ENCODE data around the gene PTGR3. TPM values are rescaled to one million over a fixed set of nuclear protein-coding genes. Genes with fewer than 3 reads are reported as not detected.

The PTGR3 gene
- total and polyA plus RNA-seq, 2 donors (not counting 1 experiment from before 2014, with no cell fraction given), result 27.5 to 30.2 TPM

DNA sequence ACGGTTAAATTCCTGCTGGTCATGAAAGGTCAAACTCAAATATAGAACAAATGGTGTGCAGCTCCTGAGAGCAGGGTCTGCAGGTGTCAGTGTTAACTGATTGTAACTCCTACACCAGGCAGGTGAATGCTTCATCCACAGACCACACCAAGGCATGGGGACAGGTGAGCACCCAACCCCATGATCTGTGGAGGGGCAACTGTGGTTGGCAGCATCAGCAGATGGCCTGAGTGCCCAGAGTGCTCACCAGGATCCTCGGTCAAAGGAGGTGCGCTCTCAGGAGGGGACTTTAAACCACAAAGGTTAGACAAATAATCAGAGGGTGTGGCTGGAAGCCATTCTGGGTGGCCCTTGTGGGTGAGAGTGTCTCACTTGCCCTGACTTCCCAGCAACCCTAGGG, 44.5 kb downstream of the PTGR3 start:
- Histone ChIP-seq H3K9me3 (ENCODE audit: control extremely low read depth in 1 of 3, control insufficient read depth in 2 of 3, insufficient read depth in 1 of 3, low read length in 2 of 3) (peaks cover 0 to 7% (median 0%) of the 10 kb centered on the region in 3 donors), H3K4me1 (ENCODE audit: control insufficient read depth in 2 of 2, insufficient read depth in 2 of 2, low read length in 2 of 2) (peaks cover 0 to 4% of the 10 kb centered on the region in 2 donors), H3K79me2 (ENCODE audit: control insufficient read depth, insufficient read depth, low read length) (no peaks in the 10 kb centered on the region), H3K4me2 (replicated peaks; ENCODE audit: low read depth, low read length, poor library complexity, severe bottlenecking) (no peak overlapping the region), H3K36me3 (replicated peaks in 1 of 2; ENCODE audit: control extremely low read depth in 1 of 2, control insufficient read depth in 1 of 2, extremely low read depth in 1 of 2, insufficient read depth in 2 of 2, low read length in 1 of 2) (no peaks in the 10 kb centered on the region), H3K27ac (ENCODE audit: low read length in 2 of 2) (no peak overlapping the region), H4K20me1 (ENCODE audit: control insufficient read depth, insufficient read depth, low read length, poor library complexity, severe bottlenecking) (no peaks in the 10 kb centered on the region), H2AFZ (ENCODE audit: insufficient read depth, low read depth, low read length, poor library complexity, severe bottlenecking) (no peak overlapping the region), H3K27me3 (replicated peaks in 1 of 4; ENCODE audit: control extremely low read depth in 1 of 4, control insufficient read depth in 3 of 4, insufficient read depth in 4 of 4, low read length in 3 of 4) (peaks cover 0 to 4% (median 0%) of the 10 kb centered on the region in 4 experiments), H3K4me3 (ENCODE audit: control extremely low read depth in 1 of 5, extremely low read depth in 1 of 5, insufficient read depth in 1 of 5, low read depth in 2 of 5, low read length in 4 of 5) (no peak overlapping the region), H3K9ac (ENCODE audit: low read length) (no peak overlapping the region)
- H3K27ac Mint-ChIP-seq, result no peak overlapping the region
- H3K9me3 Mint-ChIP-seq (ENCODE audit: insufficient read depth), result no peaks in the 10 kb centered on the region
- WGBS (ENCODE audit: insufficient coverage), result 95% methylated on average over 2 of the region's 3 CpGs
- no peak for DNase-seq
- peaks cover 15% of the 10 kb centered on the region for H3K27me3 Mint-ChIP-seq
- intact Hi-C loops (cut with micrococcal nuclease), result no loop called here
- TF ChIP-seq, protein P1, sequence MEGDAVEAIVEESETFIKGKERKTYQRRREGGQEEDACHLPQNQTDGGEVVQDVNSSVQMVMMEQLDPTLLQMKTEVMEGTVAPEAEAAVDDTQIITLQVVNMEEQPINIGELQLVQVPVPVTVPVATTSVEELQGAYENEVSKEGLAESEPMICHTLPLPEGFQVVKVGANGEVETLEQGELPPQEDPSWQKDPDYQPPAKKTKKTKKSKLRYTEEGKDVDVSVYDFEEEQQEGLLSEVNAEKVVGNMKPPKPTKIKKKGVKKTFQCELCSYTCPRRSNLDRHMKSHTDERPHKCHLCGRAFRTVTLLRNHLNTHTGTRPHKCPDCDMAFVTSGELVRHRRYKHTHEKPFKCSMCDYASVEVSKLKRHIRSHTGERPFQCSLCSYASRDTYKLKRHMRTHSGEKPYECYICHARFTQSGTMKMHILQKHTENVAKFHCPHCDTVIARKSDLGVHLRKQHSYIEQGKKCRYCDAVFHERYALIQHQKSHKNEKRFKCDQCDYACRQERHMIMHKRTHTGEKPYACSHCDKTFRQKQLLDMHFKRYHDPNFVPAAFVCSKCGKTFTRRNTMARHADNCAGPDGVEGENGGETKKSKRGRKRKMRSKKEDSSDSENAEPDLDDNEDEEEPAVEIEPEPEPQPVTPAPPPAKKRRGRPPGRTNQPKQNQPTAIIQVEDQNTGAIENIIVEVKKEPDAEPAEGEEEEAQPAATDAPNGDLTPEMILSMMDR (IDR thresholded peaks at IDR 0.05), result no peak
- no peak for TF ChIP-seq EZH2 (IDR thresholded peaks at IDR 0.05; ENCODE audit: borderline replicate concordance, insufficient read depth, low read depth, low read length, poor library complexity, severe bottlenecking)
- peaks cover 9% of the 10 kb centered on the region for H3K4me1 Mint-ChIP-seq
- no peak for ATAC-seq (ENCODE audit: low read depth)
- CTCF ChIA-PET, result interaction anchor here (1.3 to 1.9 kb wide), 2 partner anchors 9 to 12 kb away, joined by 3 to 4 read pairs; no protein-coding TSS in a partner anchor
- no peak overlapping the region for H3K4me3 Mint-ChIP-seq
- POLR2A ChIA-PET, result no interaction called here

DNA sequence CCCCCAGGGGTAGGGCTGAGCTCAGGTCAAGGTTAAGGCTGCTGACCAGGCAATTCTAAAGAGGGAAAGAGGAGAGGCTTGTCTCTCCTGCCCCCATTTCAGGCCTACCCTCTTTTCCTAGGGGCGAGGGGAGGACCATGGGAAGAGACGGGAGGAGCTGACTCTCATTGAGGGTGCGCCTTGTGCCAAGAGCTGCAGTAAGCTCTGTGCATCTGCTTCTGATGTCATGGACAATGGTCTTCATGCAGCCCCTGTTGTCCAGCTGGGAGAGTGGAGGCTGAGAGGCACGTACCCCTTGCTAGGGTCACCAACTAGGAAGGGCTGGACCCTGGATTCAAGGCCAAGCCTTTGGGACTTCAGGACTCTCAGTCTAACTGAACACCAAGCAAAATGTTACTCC, 45.2 kb downstream of the PTGR3 start:
- H3K9me3 ChIP-seq (ENCODE audit: control extremely low read depth in 1 of 3, control insufficient read depth in 2 of 3, insufficient read depth in 1 of 3, low read length in 2 of 3), result peaks cover 0 to 7% (median 0%) of the 10 kb centered on the region in 3 donors
- no peak overlapping the region for H3K27ac Mint-ChIP-seq
- intact Hi-C loops (cut with micrococcal nuclease), result no loop called here
- peaks cover 0 to 4% (median 0%) of the 10 kb centered on the region in 4 experiments for H3K27me3 ChIP-seq (replicated peaks in 1 of 4; ENCODE audit: control extremely low read depth in 1 of 4, control insufficient read depth in 3 of 4, insufficient read depth in 4 of 4, low read length in 3 of 4)
- no peak overlapping the region for H3K4me3 Mint-ChIP-seq
- 73% methylated on average over 2 of the region's 4 CpGs for WGBS (ENCODE audit: insufficient coverage)
- no peak for TF ChIP-seq EZH2 (IDR thresholded peaks at IDR 0.05; ENCODE audit: borderline replicate concordance, insufficient read depth, low read depth, low read length, poor library complexity, severe bottlenecking)
- TF ChIP-seq, protein P1 (IDR thresholded peaks at IDR 0.05), result no peak
- H3K27ac ChIP-seq (ENCODE audit: low read length in 2 of 2), result no peak overlapping the region
- H3K4me3 ChIP-seq (ENCODE audit: control extremely low read depth in 1 of 5, extremely low read depth in 1 of 5, insufficient read depth in 1 of 5, low read depth in 2 of 5, low read length in 4 of 5), result no peak overlapping the region
- CTCF ChIA-PET, result interaction anchor here (1.9 kb wide), 1 partner anchor 12 kb away, joined by 4 read pairs; no protein-coding TSS in a partner anchor
- H3K9ac ChIP-seq (ENCODE audit: low read length), result no peak overlapping the region
- H3K27me3 Mint-ChIP-seq, result peaks cover 16% of the 10 kb centered on the region
- no peaks in the 10 kb centered on the region for H3K9me3 Mint-ChIP-seq (ENCODE audit: insufficient read depth)
- no peaks in the 10 kb centered on the region for H3K79me2 ChIP-seq (ENCODE audit: control insufficient read depth, insufficient read depth, low read length)
- H3K4me1 Mint-ChIP-seq, result peaks cover 9% of the 10 kb centered on the region
- DNase-seq (no peak), ATAC-seq (ENCODE audit: low read depth) (no peak)
- H3K4me1 ChIP-seq (ENCODE audit: control insufficient read depth in 2 of 2, insufficient read depth in 2 of 2, low read length in 2 of 2), result peaks cover 0 to 4% of the 10 kb centered on the region in 2 donors
- POLR2A ChIA-PET, result no interaction called here
- H4K20me1 ChIP-seq (ENCODE audit: control insufficient read depth, insufficient read depth, low read length, poor library complexity, severe bottlenecking), result no peaks in the 10 kb centered on the region
- no peaks in the 10 kb centered on the region for H3K36me3 ChIP-seq (replicated peaks in 1 of 2; ENCODE audit: control extremely low read depth in 1 of 2, control insufficient read depth in 1 of 2, extremely low read depth in 1 of 2, insufficient read depth in 2 of 2, low read length in 1 of 2)
- no peak overlapping the region for H2AFZ ChIP-seq (ENCODE audit: insufficient read depth, low read depth, low read length, poor library complexity, severe bottlenecking)
- H3K4me2 ChIP-seq (replicated peaks; ENCODE audit: low read depth, low read length, poor library complexity, severe bottlenecking), result no peak overlapping the region
